ENCODE measurements around the gene INTS7.
"Not testable (repeated sequence)": the region's sequence is repeated elsewhere in the genome, so short reads cannot be mapped to it uniquely, and the experiment has no call there.

The INTS7 gene

GRCh38 chr1:211973541-211973940 lies 61.8 kb downstream of the INTS7 start:
- no peak for DNase-seq

- DNase-seq, result no peak
Observed at GRCh38 chr1:211968200-211968834, 67.0 kb downstream of the INTS7 start.

GRCh38 chr1:211967704-211968103 lies 67.7 kb downstream of the INTS7 start:
- DNase-seq, result no peak

- no peak for DNase-seq
Observed at GRCh38 chr1:211965108-211965805, 70.1 kb downstream of the INTS7 start.

- no peak for DNase-seq
Observed at GRCh38 chr1:211959680-211960079, 75.7 kb downstream of the INTS7 start.

- no peak for DNase-seq
Observed at GRCh38 chr1:211959221-211959620, 76.1 kb downstream of the INTS7 start.

GRCh38 chr1:211954028-211954427 lies 81.3 kb downstream of the INTS7 start:
- DNase-seq, result not testable (repeated sequence)

GRCh38 chr1:211953543-211953942 lies 81.8 kb downstream of the INTS7 start:
- DNase-seq, result not testable (repeated sequence)

GRCh38 chr1:211952299-211952698 lies 83.1 kb downstream of the INTS7 start:
- no peak for DNase-seq

- DNase-seq, result no peak
Observed at GRCh38 chr1:211951856-211952255, 83.5 kb downstream of the INTS7 start.

GRCh38 chr1:211948377-211948776 lies 87.0 kb downstream of the INTS7 start:
- no peak for DNase-seq

GRCh38 chr1:211947396-211948295 lies 87.7 kb downstream of the INTS7 start:
- DNase-seq, result no peak

GRCh38 chr1:211944733-211945500 lies 90.4 kb downstream of the INTS7 start:
- DNase-seq, result no peak

- DNase-seq, result no peak
Observed at GRCh38 chr1:211942583-211942982, 92.8 kb downstream of the INTS7 start.

- DNase-seq, result no peak
Observed at GRCh38 chr1:211939876-211940468, 95.4 kb downstream of the INTS7 start.

GRCh38 chr1:211938561-211938997 lies 96.8 kb downstream of the INTS7 start:
- DNase-seq, result no peak

- not testable (repeated sequence) for DNase-seq
Observed at GRCh38 chr1:211937422-211937821, 97.9 kb downstream of the INTS7 start.

GRCh38 chr1:211935448-211935970 lies 99.8 kb downstream of the INTS7 start:
- DNase-seq, result no peak

- DNase-seq, result no peak
Observed at GRCh38 chr1:211933946-211934714, 101.2 kb downstream of the INTS7 start.

GRCh38 chr1:211932933-211933254 lies 102.5 kb downstream of the INTS7 start:
- DNase-seq, result no peak

GRCh38 chr1:211932231-211932932 lies 103.0 kb downstream of the INTS7 start:
- DNase-seq, result no peak
